MCF 10A (cell line): Measurements from ENCODE around the gene DISP1. TPM values are rescaled to one million over a fixed set of nuclear protein-coding genes. Genes with fewer than 3 reads are reported as not detected.

Experiments
- BruUV-seq: library from RNA; stranded (reverse); fragments of 400-500 nt; replicated peaks from 2 replicates; lab custom pipeline; 2021; lab: Mats Ljungman, UMichigan
- CTCF ChIA-PET: fragments of 300-600 bp; sonication (Branson Sonifier 250); formaldehyde crosslinking; extraction: SDS; loops from one replicate; lab custom pipeline; 2021; ENCODE audit warnings: antibody characterized with exemption, inconsistent platforms; lab: Yijun Ruan, JAX
- POLR2A ChIA-PET: fragments of 300-600, 350-650 bp; sonication (Branson Sonifier 250); formaldehyde crosslinking; extraction: SDS; loops from one replicate; lab custom pipeline; 2020; ENCODE audit warnings: antibody characterized with exemption, inconsistent platforms; lab: Yijun Ruan, JAX
- DNase-seq: peaks from one replicate; pipeline ENCODE4 v3.0.0-alpha.2; 2018; ENCODE audit not compliant: unreplicated experiment
- H3K27ac Mint-ChIP-seq: one replicate; pipeline ENCODE4 v1.8.0; 2022; ENCODE audit warnings: mild to moderate bottlenecking, low read depth, mixed read lengths; ENCODE audit not compliant: unreplicated experiment
- H3K27me3 Mint-ChIP-seq: one replicate; pipeline ENCODE4 v1.8.0; 2022; ENCODE audit warnings: mixed read lengths; ENCODE audit not compliant: insufficient read depth, unreplicated experiment
- H3K36me3 Mint-ChIP-seq: one replicate; pipeline ENCODE4 v1.8.0; 2022; ENCODE audit warnings: mild to moderate bottlenecking, moderate library complexity, mixed read lengths; ENCODE audit not compliant: insufficient read depth, unreplicated experiment
- H3K4me1 Mint-ChIP-seq: one replicate; pipeline ENCODE4 v1.8.0; 2022; ENCODE audit warnings: mixed read lengths; ENCODE audit not compliant: insufficient read depth, unreplicated experiment
- H3K4me3 Mint-ChIP-seq: one replicate; pipeline ENCODE4 v1.8.0; 2022; ENCODE audit warnings: mild to moderate bottlenecking, moderate library complexity, mixed read lengths; ENCODE audit not compliant: unreplicated experiment
- H3K9me3 Mint-ChIP-seq: one replicate; pipeline ENCODE4 v1.8.0; 2022; ENCODE audit warnings: mixed read lengths; ENCODE audit not compliant: unreplicated experiment
- intact Hi-C: fragments of 100-400 bp; cut with micrococcal nuclease; formaldehyde crosslinking; loops from 2 replicates; pipeline ENCODE4 v1.14.1; 2022
- total RNA-seq: library from RNA; stranded (reverse); gene quantifications from 2 replicates; pipeline ENCODE4 v1.2.3, GENCODE V29; 2022
- TF ChIP-seq, protein P1 (sequence below): fragments of 200-600 bp; IDR thresholded peaks from one replicate; pipeline ENCODE4 v1.8.0; 2022; ENCODE audit warnings: antibody characterized with exemption, mild to moderate bottlenecking; ENCODE audit not compliant: unreplicated experiment

The DISP1 gene
- total RNA-seq, 1 experiment from 2014 or later = 6.7 TPM

DNA sequence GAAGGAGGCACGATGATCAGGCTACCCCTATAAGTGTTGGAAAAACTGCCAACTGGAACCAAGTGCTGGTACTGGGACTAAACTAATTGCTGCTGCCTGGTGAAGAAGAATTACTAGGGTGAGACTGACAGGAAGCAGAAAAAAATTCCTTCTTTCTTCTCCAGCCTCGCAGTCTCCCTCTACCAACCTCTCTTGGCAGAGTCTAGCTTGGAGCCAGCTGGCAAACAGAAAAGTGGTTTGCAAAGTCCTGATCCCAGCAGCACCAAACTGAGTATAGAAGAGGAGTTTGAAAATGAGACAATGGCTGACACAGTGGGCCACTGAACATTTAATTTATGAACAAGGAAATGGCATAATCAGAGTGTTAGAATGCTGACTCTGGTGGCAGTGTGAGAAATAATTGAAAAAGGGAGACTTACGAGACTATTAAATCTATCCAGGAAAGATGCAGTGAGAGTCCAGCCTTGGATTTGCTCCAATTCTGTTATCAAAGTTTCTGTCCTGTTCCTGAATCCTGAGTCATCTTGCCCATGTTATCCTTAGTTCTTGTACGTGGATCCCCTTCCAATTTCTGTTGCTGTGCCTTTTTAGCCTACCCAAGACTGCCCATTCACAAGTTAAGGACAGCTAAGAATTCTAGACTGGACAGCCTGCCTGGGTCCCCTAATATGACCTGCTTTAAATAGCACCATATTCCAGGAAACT, 23.7 kb upstream of the DISP1 start:
- Mint-ChIP-seq H3K9me3 (no peaks in the 10 kb centered on the region), H3K27me3 (peaks cover 8% of the 10 kb centered on the region), H3K4me1 (peaks cover 26% of the 10 kb centered on the region), H3K4me3 (no peak overlapping the region), H3K36me3 (no peaks in the 10 kb centered on the region), H3K27ac (no peak overlapping the region)
- intact Hi-C loops = loop anchor here (5.0 kb wide), 1 partner anchor 741 kb away; no protein-coding TSS in a partner anchor
- BruUV-seq = no TSS peak
- CTCF ChIA-PET = interaction anchor here (0.5 to 14.1 kb wide), 17 partner anchors 14 to 910 kb away, joined by 3 to 488 read pairs (median 4); no protein-coding TSS in a partner anchor
- TF ChIP-seq, protein P1, sequence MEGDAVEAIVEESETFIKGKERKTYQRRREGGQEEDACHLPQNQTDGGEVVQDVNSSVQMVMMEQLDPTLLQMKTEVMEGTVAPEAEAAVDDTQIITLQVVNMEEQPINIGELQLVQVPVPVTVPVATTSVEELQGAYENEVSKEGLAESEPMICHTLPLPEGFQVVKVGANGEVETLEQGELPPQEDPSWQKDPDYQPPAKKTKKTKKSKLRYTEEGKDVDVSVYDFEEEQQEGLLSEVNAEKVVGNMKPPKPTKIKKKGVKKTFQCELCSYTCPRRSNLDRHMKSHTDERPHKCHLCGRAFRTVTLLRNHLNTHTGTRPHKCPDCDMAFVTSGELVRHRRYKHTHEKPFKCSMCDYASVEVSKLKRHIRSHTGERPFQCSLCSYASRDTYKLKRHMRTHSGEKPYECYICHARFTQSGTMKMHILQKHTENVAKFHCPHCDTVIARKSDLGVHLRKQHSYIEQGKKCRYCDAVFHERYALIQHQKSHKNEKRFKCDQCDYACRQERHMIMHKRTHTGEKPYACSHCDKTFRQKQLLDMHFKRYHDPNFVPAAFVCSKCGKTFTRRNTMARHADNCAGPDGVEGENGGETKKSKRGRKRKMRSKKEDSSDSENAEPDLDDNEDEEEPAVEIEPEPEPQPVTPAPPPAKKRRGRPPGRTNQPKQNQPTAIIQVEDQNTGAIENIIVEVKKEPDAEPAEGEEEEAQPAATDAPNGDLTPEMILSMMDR = no peak
- POLR2A ChIA-PET = interaction anchor here (0.6 to 1.2 kb wide), 4 partner anchors 14 to 290 kb away, joined by 3 read pairs; no protein-coding TSS in a partner anchor
- DNase-seq = no peak

- TF ChIP-seq, protein P1 = peak; percentile 81
- no peak overlapping the region for H3K4me3 Mint-ChIP-seq
- ChIA-PET CTCF (interaction anchor here (0.6 to 14.1 kb wide), 41 partner anchors 9 to 1277 kb away, joined by 3 to 488 read pairs (median 5); partner anchors contain the start of gene FAM177B), POLR2A (interaction anchor here (0.6 to 1.0 kb wide), 4 partner anchors 280 to 873 kb away, joined by 3 to 5 read pairs (median 4); no protein-coding TSS in a partner anchor)
- peak; percentile 56 for DNase-seq
- no peak overlapping the region for H3K27ac Mint-ChIP-seq
- no TSS peak for BruUV-seq
- peaks cover 18% of the 10 kb centered on the region for H3K4me1 Mint-ChIP-seq
- H3K36me3 Mint-ChIP-seq = no peaks in the 10 kb centered on the region
- intact Hi-C loops = loop anchor here (1.0 to 5.0 kb wide), 5 partner anchors 54 to 740 kb away; no protein-coding TSS in a partner anchor
- peaks cover 8% of the 10 kb centered on the region for H3K27me3 Mint-ChIP-seq
- H3K9me3 Mint-ChIP-seq = no peaks in the 10 kb centered on the region
Measured at GRCh38 chr1:222792744-222793143, 22.1 kb upstream of the DISP1 start.

DNA sequence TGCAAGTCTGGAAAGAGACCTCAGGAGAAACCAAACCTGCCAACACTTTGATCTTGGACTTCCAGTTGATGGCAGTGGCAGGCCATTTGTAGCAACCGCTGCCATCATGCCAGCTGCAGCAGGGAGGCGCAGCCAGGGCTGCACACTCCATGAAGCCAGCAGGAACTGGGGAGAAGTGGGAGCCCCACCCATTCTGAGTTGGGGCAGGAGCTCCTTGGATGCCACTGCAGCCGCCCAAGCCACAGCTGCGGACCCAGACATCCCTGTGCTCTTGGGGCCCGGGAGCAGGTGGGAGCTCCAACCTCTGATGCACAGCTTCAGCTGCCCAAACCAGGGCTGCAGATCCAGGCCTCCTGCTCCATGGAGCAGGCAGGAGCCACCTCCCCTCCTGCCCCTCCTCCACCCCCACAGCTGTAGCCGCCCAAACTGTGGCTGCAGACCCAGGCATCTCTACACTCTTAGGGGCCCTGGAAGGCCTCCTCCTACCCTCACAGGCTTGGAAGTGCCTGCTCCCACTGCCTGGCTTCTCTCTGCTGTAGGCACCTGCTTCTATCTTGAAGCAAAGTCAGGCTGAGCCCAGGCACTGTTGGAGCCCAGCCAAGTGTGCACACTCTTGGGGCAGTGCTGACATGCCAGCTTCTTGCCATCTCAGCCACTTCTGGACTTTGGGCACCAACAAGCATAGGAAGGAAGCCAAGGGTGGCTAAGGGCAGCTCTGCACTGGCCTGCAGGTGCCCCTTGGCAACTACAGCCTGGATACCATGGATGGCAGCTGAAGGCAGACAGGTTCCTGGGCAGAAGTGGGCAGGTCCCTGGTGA, 20.0 kb upstream of the DISP1 start:
- no peaks in the 10 kb centered on the region for H3K9me3 Mint-ChIP-seq

More for the DNA sequence above, 20.0 kb upstream of the DISP1 start:
- Mint-ChIP-seq H3K4me1 (peaks cover 7% of the 10 kb centered on the region), H3K27ac (no peak overlapping the region), H3K36me3 (no peaks in the 10 kb centered on the region), H3K4me3 (no peak overlapping the region), H3K27me3 (peaks cover 8% of the 10 kb centered on the region)
- CTCF ChIA-PET = interaction anchor here (0.6 to 14.1 kb wide), 28 partner anchors 8 to 979 kb away, joined by 3 to 488 read pairs (median 4); no protein-coding TSS in a partner anchor
- no peak for DNase-seq
- intact Hi-C loops = loop anchor here (5.0 kb wide), 1 partner anchor 737 kb away; no protein-coding TSS in a partner anchor
- no TSS peak for BruUV-seq
- TF ChIP-seq, protein P1 = peak; percentile 14
- POLR2A ChIA-PET = no interaction called here
